ENCODE data around the gene C1orf185. TPM values are rescaled to one million over a fixed set of nuclear protein-coding genes. Genes with fewer than 3 reads are reported as not detected.

The C1orf185 gene
- total RNA-seq (not detected), polyA plus RNA-seq (not detected)
- long read RNA-seq, donor 1 = 0 reads
- long read RNA-seq, donor 2 = 0 reads
- long read RNA-seq, donor 3 = 0 reads
- long read RNA-seq, donor 4 = 0 reads
- long read RNA-seq, donor 5 = 0 reads
- long read RNA-seq, donor 6 = 0 reads
- long read RNA-seq, donor 7 = 0 reads
- long read RNA-seq, donor 8 = 0 reads
- long read RNA-seq, donor 9 = 0 reads
- long read RNA-seq, donor 10 = 0 reads

DNA sequence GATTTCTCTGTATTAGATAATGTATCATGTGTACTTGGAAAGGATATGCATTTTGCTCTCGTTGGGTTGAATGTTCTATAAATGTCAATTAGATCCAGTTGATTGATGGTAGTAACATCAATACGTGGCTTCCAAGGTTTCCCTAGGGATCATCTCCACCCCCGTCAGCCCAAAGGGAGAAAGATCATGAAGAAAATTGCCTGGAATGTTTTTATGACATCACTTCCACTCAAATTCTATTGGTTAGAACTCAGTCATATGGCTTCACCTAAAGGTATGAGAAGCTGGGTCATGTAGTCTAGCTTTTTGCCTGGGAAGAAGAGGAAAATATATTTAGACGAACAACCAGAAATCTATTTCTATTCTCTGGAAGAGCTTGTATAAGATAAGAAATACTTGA lies at the start of gene C1orf185:
Gene C1orf185, plus strand, starts transcription at position 253 of the 400 bp plus-strand sequence. Its CDS starts 6 bp downstream, at position 259.
- H3K4me1 ChIP-seq (ENCODE audit: control insufficient read depth in 2 of 2, insufficient read depth in 2 of 2, low read length in 2 of 2) = no peaks in the 10 kb centered on the region
- no peaks in the 10 kb centered on the region for H3K9me3 ChIP-seq (ENCODE audit: control insufficient read depth in 2 of 2, insufficient read depth in 1 of 2, low read length in 1 of 2)
- H3K4me3 ChIP-seq (ENCODE audit: low read length in 2 of 2) = no peak within 1 kb of the TSS
- no peaks in the 10 kb centered on the region for H3K36me3 ChIP-seq (ENCODE audit: control insufficient read depth in 2 of 2, insufficient read depth in 2 of 2, low read length in 1 of 2)
- DNase-seq (ENCODE audit: low read depth in 6 of 9, low spot score in 9 of 9) = no peak
- H3K27me3 ChIP-seq (ENCODE audit: control insufficient read depth in 2 of 2, insufficient read depth in 1 of 2, low read length in 1 of 2) = no peaks in the 10 kb centered on the region
- WGBS = 86% methylated on average over 4 of the region's 4 CpGs
- no peak within 1 kb of the TSS for H3K27ac ChIP-seq (ENCODE audit: low read depth in 1 of 2, low read length in 1 of 2)

DNA sequence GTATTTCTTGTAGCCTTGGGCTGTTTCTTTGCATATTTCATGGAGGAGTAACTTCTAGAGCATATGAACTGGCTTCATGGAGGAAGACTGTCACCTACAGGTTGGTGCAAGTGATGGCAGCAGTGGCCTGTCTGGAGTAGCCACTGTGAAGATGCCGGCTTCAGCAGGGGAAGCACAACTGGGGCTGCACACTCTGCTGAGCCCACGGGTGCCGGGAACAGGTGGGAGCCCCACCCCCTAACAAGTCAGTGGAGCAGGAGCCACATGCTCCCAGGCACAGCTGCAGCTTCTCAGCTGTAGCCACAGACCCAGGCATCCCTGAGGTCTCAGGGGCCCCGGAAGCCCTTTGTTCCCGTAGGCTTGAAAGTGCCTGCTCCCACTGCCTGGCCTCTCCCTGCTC lies 43.2 kb upstream of the C1orf185 start:
- Histone ChIP-seq H3K4me3 (ENCODE audit: low read length in 2 of 2) (no peak overlapping the region), H3K27ac (ENCODE audit: low read depth in 1 of 2, low read length in 1 of 2) (no peak overlapping the region), H3K36me3 (ENCODE audit: control insufficient read depth in 2 of 2, insufficient read depth in 2 of 2, low read length in 1 of 2) (no peaks in the 10 kb centered on the region), H3K4me1 (ENCODE audit: control insufficient read depth in 2 of 2, insufficient read depth in 2 of 2, low read length in 2 of 2) (no peaks in the 10 kb centered on the region), H3K27me3 (ENCODE audit: control insufficient read depth in 2 of 2, insufficient read depth in 1 of 2, low read length in 1 of 2) (no peaks in the 10 kb centered on the region), H3K9me3 (ENCODE audit: control insufficient read depth in 2 of 2, insufficient read depth in 1 of 2, low read length in 1 of 2) (peaks cover 0 to 13% of the 10 kb centered on the region in 2 donors)
- WGBS = 90% methylated on average over 5 of the region's 5 CpGs
- peak in 5 of 9 donors; percentile 1 to 24 (median 3) for DNase-seq (ENCODE audit: low read depth in 6 of 9, low spot score in 9 of 9)

DNA sequence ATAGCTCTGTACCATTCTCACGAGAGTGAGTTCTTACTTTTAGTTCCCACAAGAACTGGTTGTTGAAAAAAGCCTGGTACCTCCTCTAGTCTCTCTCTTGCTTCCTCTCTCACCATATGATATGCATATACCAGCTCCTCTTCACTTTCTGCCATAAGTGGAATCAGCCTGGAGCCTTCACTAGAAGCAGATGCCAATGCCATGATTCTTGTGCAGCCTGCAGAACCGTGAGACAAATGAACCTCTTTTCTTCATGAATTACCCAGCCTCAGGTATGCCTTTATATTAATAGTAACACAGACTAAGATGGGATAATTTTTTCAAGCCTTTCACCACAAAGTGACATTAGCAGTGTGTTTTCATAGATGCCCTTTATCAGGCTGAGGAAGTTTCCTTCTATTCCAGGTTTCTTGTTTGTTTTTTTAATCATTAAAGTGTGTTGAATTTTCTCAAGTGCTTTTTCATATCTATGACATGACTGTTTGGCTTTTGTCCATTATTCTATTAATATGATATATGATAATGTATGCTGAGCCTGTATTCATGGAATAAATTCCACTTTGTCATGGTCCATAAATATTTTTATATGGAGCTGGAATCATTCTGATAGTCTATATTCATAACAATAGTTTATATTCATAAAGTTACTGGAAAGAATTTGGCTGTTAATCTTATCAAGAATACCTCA lies 40.7 kb upstream of the C1orf185 start:
- DNase-seq (ENCODE audit: low read depth in 6 of 9, low spot score in 9 of 9) = no peak
- Histone ChIP-seq H3K27me3 (ENCODE audit: control insufficient read depth in 2 of 2, insufficient read depth in 1 of 2, low read length in 1 of 2) (no peaks in the 10 kb centered on the region), H3K4me1 (ENCODE audit: control insufficient read depth in 2 of 2, insufficient read depth in 2 of 2, low read length in 2 of 2) (no peaks in the 10 kb centered on the region), H3K4me3 (ENCODE audit: low read length in 2 of 2) (no peak overlapping the region), H3K9me3 (ENCODE audit: control insufficient read depth in 2 of 2, insufficient read depth in 1 of 2, low read length in 1 of 2) (peaks cover 0 to 13% of the 10 kb centered on the region in 2 donors), H3K36me3 (ENCODE audit: control insufficient read depth in 2 of 2, insufficient read depth in 2 of 2, low read length in 1 of 2) (no peaks in the 10 kb centered on the region), H3K27ac (ENCODE audit: low read depth in 1 of 2, low read length in 1 of 2) (no peak overlapping the region)
- WGBS = 94% methylated on average over 2 of the region's 2 CpGs

DNA sequence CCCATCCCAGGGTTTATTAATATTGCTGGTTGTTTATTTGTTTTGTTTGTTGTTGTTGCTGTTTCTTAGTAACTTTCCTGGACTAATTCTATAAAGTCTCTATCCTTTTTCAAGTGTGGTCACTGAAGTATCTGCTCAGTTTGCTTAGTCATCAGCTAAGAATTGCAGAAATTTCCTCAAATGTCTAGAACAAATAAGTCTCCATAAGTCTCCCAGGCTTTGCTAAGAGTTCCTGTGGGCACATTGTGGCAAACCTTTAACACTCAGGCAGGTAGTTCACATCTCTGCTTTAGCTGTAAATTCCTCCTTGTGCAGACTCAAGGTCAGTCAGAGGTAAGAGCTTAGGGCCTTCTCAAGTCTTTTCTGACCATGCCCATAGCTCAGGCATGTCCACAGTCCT lies 38.9 kb upstream of the C1orf185 start:
- H3K27ac ChIP-seq (ENCODE audit: low read depth in 1 of 2, low read length in 1 of 2) = no peak overlapping the region
- peaks cover 0 to 13% of the 10 kb centered on the region in 2 donors for H3K9me3 ChIP-seq (ENCODE audit: control insufficient read depth in 2 of 2, insufficient read depth in 1 of 2, low read length in 1 of 2)
- no peak for DNase-seq (ENCODE audit: low read depth in 6 of 9, low spot score in 9 of 9)
- no peak overlapping the region for H3K4me3 ChIP-seq (ENCODE audit: low read length in 2 of 2)
- H3K36me3 ChIP-seq (ENCODE audit: control insufficient read depth in 2 of 2, insufficient read depth in 2 of 2, low read length in 1 of 2) = no peaks in the 10 kb centered on the region
- no peaks in the 10 kb centered on the region for H3K27me3 ChIP-seq (ENCODE audit: control insufficient read depth in 2 of 2, insufficient read depth in 1 of 2, low read length in 1 of 2)
- H3K4me1 ChIP-seq (ENCODE audit: control insufficient read depth in 2 of 2, insufficient read depth in 2 of 2, low read length in 2 of 2) = no peaks in the 10 kb centered on the region

DNA sequence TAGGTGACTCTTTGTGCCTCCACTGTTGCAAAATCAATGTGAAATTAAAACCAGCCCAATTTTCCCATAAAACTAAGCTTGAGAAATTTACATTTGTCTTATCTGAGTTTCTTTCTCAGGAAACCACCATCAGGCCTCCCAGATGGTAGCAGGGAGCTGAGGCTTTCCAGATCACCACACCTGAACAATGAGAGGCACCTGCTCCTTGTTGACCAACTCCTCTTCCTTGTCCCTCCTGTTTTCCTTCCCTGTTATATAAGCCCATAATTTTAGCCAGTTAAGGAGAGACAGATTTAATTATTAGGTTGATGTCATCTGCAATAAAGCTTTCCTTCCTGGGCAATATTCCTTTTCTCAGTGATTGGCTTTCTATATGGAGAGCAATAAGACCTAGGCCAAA lies 32.0 kb upstream of the C1orf185 start:
- no peak for DNase-seq (ENCODE audit: low read depth in 6 of 9, low spot score in 9 of 9)
- Histone ChIP-seq H3K4me1 (ENCODE audit: control insufficient read depth in 2 of 2, insufficient read depth in 2 of 2, low read length in 2 of 2) (no peaks in the 10 kb centered on the region), H3K36me3 (ENCODE audit: control insufficient read depth in 2 of 2, insufficient read depth in 2 of 2, low read length in 1 of 2) (no peaks in the 10 kb centered on the region), H3K27me3 (ENCODE audit: control insufficient read depth in 2 of 2, insufficient read depth in 1 of 2, low read length in 1 of 2) (peaks cover 0 to 7% of the 10 kb centered on the region in 2 donors), H3K27ac (ENCODE audit: low read depth in 1 of 2, low read length in 1 of 2) (no peak overlapping the region), H3K4me3 (ENCODE audit: low read length in 2 of 2) (no peak overlapping the region), H3K9me3 (ENCODE audit: control insufficient read depth in 2 of 2, insufficient read depth in 1 of 2, low read length in 1 of 2) (no peaks in the 10 kb centered on the region)

DNA sequence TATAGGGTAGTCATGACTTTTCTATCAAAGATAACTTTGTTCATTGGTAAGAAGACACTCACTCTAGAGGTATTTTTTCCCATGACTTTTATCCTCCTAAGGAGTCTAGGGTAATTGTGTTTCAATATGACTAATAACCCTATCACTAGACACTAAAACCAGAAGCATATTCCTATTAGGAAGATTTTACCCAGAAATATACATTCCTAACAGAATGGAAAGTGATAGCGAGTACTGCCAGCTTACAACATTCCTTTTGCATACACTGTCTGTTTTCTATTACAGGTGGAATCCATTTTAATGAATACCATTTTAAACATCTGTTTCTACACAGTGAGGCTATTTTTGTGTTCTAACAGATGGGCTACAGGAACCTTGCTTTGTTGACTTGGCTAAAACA lies 31.4 kb upstream of the C1orf185 start:
- no peak overlapping the region for H3K4me3 ChIP-seq (ENCODE audit: low read length in 2 of 2)
- H3K36me3 ChIP-seq (ENCODE audit: control insufficient read depth in 2 of 2, insufficient read depth in 2 of 2, low read length in 1 of 2) = no peaks in the 10 kb centered on the region
- H3K27ac ChIP-seq (ENCODE audit: low read depth in 1 of 2, low read length in 1 of 2) = no peak overlapping the region
- no peak for DNase-seq (ENCODE audit: low read depth in 6 of 9, low spot score in 9 of 9)
- WGBS = 97% methylated on average over 1 of the region's 1 CpG
- H3K27me3 ChIP-seq (ENCODE audit: control insufficient read depth in 2 of 2, insufficient read depth in 1 of 2, low read length in 1 of 2) = peaks cover 0 to 7% of the 10 kb centered on the region in 2 donors
- H3K4me1 ChIP-seq (ENCODE audit: control insufficient read depth in 2 of 2, insufficient read depth in 2 of 2, low read length in 2 of 2) = no peaks in the 10 kb centered on the region
- no peaks in the 10 kb centered on the region for H3K9me3 ChIP-seq (ENCODE audit: control insufficient read depth in 2 of 2, insufficient read depth in 1 of 2, low read length in 1 of 2)

DNA sequence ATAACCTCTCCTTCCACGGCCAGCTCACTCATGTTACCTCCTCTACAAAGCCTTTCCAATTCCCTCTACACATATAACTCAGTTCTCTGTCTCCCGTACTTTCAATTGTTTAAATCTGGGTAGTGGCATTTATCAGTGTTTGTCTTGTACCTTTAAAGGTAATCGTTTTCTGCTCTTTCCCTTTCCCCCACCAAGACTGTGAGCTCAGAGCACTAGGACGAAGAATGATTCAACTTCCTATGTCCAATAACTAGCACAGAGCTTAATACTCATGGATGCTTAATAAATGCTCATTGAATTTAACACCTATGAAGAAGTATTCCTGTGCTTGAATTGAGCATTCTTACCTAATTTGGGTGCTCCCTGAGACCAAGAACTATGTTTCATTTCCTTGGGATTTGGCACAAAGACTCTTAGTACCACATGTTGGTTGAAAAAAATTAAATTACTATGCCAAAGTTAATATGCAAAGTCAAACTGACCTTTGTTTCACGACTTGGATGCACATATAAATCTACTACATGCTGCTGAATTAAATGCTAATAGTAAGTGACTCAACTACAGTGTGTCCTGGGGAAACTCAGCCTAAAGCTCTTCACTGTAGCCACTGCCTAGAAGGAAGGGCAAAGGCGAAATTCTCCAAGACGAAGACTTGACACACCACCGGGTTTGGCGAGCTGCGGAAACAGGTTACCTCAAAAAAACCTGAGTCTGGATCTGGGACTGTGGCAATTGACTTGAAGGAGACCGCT lies 30.6 kb upstream of the C1orf185 start:
- no peak overlapping the region for H3K4me3 ChIP-seq (ENCODE audit: low read length in 2 of 2)
- no peak overlapping the region for H3K27ac ChIP-seq (ENCODE audit: low read depth in 1 of 2, low read length in 1 of 2)
- H3K4me1 ChIP-seq (ENCODE audit: control insufficient read depth in 2 of 2, insufficient read depth in 2 of 2, low read length in 2 of 2) = no peaks in the 10 kb centered on the region
- H3K27me3 ChIP-seq (ENCODE audit: control insufficient read depth in 2 of 2, insufficient read depth in 1 of 2, low read length in 1 of 2) = peaks cover 0 to 7% of the 10 kb centered on the region in 2 donors
- WGBS = 90% methylated on average over 11 of the region's 11 CpGs
- no peak for DNase-seq (ENCODE audit: low read depth in 6 of 9, low spot score in 9 of 9)
- no peaks in the 10 kb centered on the region for H3K9me3 ChIP-seq (ENCODE audit: control insufficient read depth in 2 of 2, insufficient read depth in 1 of 2, low read length in 1 of 2)
- H3K36me3 ChIP-seq (ENCODE audit: control insufficient read depth in 2 of 2, insufficient read depth in 2 of 2, low read length in 1 of 2) = no peaks in the 10 kb centered on the region

DNA sequence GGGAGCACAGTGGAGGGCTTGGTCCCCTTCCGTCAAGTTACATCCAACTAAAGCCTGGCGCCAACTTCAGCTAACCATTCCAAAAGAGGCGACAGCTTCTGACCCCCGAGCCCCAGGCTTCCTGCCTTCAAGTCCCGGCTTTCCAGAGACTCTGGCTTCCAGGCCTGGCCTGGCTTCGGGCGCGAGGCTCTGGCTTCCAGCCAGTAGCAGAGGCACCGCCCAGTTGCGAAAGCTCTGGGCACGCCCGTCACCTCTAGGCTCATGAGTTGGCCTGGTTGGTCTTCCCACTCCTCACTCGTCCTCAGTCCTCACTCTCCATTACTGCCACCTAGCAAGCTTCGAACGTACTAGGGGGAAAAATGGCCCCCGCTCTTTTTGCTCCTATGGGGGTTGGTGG lies 30.0 kb upstream of the C1orf185 start:
- H3K9me3 ChIP-seq (ENCODE audit: control insufficient read depth in 2 of 2, insufficient read depth in 1 of 2, low read length in 1 of 2) = no peaks in the 10 kb centered on the region
- no peak for DNase-seq (ENCODE audit: low read depth in 6 of 9, low spot score in 9 of 9)
- H3K4me3 ChIP-seq (ENCODE audit: low read length in 2 of 2) = no peak overlapping the region
- no peaks in the 10 kb centered on the region for H3K36me3 ChIP-seq (ENCODE audit: control insufficient read depth in 2 of 2, insufficient read depth in 2 of 2, low read length in 1 of 2)
- H3K27ac ChIP-seq (ENCODE audit: low read depth in 1 of 2, low read length in 1 of 2) = no peak overlapping the region
- 95% methylated on average over 16 of the region's 16 CpGs for WGBS
- H3K4me1 ChIP-seq (ENCODE audit: control insufficient read depth in 2 of 2, insufficient read depth in 2 of 2, low read length in 2 of 2) = no peaks in the 10 kb centered on the region
- H3K27me3 ChIP-seq (ENCODE audit: control insufficient read depth in 2 of 2, insufficient read depth in 1 of 2, low read length in 1 of 2) = peaks cover 0 to 7% of the 10 kb centered on the region in 2 donors

DNA sequence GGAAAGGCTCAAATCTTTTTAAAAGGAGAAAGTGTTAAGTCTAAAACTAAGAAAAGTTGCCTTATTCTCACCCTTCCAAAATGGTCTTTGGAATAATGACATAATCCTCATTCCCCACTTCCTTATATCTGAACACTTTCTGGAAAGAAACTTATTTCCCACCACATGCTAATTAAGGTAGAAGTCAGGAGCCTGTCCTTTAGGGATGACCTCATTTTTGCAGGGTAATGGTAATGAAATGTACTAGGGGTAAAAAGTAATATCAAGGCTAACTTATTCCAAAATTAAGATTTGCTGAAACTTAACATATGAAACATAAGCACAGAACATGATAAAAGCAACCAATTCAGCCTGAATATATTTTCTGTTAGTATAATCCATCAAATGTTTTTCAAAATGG lies 29.4 kb upstream of the C1orf185 start:
- Histone ChIP-seq H3K4me1 (ENCODE audit: control insufficient read depth in 2 of 2, insufficient read depth in 2 of 2, low read length in 2 of 2) (no peaks in the 10 kb centered on the region), H3K27me3 (ENCODE audit: control insufficient read depth in 2 of 2, insufficient read depth in 1 of 2, low read length in 1 of 2) (peaks cover 0 to 7% of the 10 kb centered on the region in 2 donors), H3K27ac (ENCODE audit: low read depth in 1 of 2, low read length in 1 of 2) (no peak overlapping the region), H3K36me3 (ENCODE audit: control insufficient read depth in 2 of 2, insufficient read depth in 2 of 2, low read length in 1 of 2) (no peaks in the 10 kb centered on the region), H3K9me3 (ENCODE audit: control insufficient read depth in 2 of 2, insufficient read depth in 1 of 2, low read length in 1 of 2) (no peaks in the 10 kb centered on the region), H3K4me3 (ENCODE audit: low read length in 2 of 2) (no peak overlapping the region)
- no peak for DNase-seq (ENCODE audit: low read depth in 6 of 9, low spot score in 9 of 9)
